Fibroblast of skin of back (primary cell): Measurements from ENCODE around the gene SLC22A17.

ENCODE experiments used
- DNase-seq: peaks from one replicate; pipeline ENCODE4 v3.0.0-alpha.2; 2013

SLC22A17 gene

DNA sequence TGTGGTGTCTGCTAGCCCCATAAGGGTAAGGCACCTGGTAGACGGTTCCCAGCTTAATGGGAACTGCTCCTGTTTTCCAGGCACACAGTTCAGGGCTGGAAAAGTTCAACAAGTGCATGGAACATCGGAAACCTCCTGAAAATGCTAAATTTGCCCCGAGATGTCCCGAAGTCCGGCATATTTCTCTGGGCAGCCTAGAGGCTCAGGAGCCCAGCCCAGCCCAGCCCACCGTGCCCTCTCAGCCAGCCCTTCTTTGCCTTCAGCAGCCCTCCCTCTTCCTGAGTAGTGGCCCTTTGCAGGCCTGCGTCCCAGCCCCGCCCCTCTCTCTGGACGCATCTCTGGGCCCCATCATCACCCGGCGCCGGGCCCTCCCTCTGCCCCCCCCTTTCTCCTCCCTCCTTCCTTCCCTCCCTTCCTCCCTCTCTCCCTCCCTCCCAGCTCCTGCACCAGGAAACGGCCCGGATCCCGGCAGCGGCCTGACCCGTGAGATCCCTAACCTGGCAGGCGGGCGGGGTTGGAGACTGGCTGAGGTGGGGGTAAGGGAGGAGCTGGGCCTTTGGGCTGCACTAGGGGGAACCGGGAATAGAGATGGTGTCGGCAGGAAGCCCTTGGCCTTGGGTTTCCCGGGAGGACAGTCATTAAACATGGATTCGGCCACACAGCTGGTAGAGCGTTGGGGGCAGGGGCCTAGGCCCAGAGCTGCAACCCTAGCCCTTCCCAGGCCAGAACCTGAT, 46.1 kb downstream of the SLC22A17 start, which contains the start of gene BCL2L2:
BCL2L2 (plus strand) TSS at position 422 of the 734 bp plus-strand sequence. CDS start 935 bp downstream, outside the sequence.
- DNase-seq, result peak; percentile 92

DNA sequence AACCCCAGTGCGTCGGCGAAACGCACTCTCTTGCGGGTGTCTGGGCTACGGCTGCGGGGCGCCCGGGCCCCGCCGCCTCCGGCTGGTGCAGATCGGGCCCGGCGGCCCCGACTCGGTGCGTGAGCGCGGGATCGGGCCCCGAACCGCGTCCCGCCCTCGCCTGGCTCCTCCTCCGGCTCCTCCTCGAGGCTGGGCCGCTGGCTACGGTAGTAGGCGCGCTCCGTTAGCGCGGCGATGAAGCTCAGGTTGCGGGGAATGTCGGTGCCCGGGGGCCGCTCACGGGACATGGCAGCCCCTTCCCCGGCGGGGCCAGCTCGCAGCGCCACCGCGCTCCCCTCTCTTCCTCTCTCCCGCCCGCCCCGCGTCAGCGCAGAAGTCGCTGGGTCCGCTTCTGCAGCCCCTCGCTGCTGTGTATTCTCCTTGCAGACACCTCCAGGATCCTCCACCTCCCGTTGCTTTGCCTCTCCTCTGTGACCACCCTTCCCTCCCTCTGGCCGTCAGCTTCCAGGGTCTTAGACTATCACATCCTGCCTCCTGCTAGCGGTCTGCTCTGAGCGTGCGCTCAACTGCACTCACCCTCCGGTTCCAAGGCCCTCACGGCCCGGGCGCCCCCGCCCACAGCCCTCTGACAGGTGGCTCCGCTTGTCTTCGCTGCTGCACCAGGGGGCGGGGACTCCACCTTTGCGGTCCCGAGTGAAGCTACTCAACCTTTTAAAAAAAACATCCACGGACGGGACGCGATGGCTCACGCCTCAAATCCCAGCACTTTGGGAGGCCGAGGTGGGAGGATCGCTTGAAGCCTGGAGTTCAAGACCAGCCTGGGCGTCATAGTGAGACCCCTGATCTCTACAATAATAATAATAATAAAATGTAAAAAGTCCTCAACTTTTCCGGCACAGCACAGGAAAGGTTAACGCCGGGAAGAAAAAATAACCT, 50.1 kb downstream of the SLC22A17 start, which contains the start of gene PPP1R3E:
PPP1R3E (minus strand) TSS at position 570 of the 936 bp plus-strand sequence; CDS start at position 287, 283 bp downstream.
- DNase-seq, result peak; percentile 57

DNA sequence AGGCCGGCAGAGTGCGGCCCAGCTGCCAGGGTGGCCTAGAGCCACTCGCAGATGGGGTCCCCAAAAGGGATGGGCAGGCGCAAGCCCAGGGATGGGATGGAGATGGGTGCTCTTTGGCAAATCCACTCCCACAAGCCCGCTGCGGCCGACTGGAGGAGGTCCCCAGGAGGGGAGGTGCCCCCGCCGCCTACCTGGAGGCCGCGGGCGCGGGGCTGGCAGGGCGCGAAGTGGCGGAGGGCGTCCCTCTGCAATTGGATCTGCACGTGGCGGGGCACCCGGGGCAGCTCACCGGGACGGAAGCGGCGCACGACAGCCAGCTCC, 50.8 kb downstream of the SLC22A17 start:
- DNase-seq, result no peak

DNA sequence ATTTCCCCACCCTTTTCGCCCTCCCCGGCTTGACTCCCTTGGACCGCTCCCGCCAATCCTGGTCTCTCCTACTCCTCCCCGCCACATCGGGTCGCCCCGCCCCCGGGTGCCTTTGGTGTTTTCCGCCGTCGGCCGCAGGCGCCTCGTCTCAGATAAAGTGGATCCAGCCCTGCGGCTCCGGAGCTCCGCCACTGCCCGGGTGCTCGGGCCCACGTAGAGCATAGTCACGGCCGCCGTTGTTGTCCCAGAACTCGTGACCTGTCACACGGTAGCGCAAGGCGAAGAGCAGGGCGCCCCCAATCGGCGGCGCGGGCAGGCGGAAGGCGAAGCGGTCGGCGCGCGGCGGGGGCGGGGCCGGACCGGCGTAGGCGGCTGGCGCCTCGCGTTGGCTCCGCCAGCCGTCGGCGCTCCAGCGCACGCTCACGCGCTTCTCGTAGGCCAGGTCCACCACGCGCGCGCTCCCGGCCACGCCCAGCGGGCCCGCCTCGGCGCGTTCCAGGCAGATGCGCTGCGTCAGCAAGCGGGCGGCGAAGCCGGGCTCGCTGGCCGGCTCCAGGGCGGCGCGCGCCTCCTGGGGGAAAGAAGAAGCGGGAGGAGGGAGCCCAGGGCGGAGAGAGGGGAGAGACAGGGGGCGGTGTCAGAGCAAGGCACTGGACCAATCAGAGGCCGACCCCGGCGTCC, 51.3 kb downstream of the SLC22A17 start:
- DNase-seq, result peak; percentile 98

DNA sequence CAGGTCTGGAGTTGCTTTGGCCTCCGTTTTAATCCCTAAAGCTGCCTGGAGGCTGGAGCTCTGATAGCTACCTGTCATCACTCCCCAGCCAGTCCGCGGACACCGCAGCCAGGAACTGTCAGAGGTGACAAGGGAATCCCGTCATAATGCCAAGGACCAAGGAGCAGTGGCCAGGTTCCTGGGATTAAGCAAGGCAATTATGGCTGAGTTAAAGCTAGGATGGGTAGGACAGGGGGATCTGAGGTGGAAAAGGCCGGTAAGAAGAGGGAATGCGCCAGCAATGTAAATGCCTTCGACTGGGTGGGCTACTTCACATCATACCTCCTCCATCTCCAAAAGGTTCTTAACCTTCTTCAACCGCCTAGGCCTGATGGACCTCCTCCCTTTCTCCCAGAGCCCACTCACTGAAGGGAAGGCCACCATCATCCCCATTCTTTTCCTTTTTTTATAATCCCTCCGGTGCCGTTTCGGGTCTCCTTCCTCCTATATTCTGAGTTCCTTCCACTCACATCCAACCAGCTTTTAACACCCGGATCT, 51.9 kb downstream of the SLC22A17 start:
- peak; percentile 22 for DNase-seq

DNA sequence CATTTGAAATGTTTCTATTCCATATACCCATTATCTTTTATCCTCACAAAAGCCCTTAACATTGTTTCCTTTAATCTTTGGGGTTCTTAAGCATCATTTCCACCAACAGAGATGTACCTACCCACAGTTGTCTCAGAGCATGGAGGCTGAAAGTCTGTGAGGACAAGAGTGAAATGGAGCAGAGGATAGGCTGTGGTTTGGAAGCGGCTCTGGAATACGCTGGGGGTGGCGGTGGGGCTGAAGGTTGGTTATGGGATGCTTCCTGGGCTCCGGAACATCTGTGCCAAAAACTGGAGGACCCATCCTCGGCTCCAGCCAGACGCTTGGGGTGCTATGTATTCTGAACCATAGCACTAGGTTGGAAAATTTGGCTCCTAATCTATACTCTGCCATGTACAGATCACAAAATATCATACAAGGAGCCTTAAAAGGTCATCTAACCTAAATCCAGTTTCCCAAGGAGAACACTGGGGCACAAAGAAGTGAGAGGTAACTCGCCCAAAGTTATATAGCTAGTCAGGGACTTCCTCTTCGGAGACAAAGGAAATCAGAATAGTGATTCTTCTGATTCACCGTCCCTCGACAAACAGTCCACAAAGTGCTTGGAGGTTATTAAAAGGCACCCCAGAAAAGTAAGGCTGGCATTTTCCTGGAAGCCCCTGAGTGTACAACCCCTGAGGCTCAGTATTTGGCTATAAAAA, 52.6 kb downstream of the SLC22A17 start:
- DNase-seq, result no peak

DNA sequence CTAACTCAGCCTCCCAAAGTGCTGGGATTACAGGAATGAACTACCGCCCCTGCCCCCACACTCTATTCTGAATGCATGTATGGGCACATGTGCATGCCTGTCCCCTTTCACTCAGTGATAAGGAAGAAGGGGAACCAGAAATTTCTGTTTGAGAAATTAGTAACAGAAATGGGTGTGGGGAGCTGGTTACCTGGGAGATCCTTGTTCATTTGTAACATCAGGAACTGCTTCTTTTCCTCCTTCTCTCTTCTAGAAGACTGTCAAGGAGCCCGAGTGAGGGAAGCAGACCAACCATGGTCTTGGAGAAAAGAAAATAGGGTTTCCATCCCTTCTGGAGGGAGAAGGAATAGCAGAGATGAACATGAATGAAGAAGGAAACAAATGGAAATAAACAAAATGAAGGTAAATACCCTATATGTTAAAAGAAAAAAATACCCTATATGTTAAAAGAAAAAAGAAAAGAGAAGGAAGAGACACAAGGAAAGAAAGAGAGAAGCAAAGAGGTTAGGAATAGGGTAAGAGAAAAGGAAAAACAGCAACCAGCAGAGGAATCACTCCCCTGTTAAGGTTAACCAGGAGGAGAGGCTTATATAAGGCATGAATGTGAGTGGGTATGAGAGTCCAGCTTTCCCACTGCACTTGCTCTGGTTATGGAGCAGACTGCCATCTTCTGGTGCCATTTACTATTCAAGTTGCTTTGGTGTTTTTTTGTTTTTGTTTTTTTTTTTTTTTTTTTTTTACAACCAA, 53.3 kb downstream of the SLC22A17 start:
- peak; percentile 48 for DNase-seq

DNA sequence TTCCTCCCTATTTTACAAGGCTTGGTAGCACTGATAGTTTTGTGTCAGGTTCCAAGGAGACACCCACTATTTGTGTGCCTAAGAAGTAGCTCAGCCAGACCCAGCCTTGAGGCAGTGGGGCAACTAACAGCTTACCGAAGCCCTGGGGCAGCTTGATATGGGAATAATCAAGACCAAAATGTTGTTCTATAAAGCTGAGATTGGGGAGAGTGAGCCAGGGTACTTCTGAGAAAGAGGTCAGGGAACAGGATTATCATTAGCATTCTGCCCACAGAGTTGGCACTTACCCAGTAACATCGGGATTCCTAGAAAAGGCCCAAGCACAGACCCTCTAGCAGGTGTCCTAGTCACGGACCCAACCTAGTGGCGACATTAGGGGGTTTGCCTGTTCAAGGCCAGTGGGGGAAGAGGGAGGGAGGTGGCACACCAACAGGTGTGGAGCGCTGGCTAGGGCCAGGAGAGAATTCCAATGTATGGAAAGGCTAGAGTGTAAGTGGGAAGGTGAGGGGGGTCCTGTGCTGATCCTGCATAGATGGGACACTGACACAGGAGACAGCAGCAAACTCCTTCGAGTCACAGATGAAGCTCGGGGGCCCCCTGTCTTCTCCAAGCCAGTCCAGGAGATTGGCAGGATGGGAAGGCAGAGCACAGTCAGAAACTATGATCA, 54.9 kb downstream of the SLC22A17 start:
- no peak for DNase-seq

DNA sequence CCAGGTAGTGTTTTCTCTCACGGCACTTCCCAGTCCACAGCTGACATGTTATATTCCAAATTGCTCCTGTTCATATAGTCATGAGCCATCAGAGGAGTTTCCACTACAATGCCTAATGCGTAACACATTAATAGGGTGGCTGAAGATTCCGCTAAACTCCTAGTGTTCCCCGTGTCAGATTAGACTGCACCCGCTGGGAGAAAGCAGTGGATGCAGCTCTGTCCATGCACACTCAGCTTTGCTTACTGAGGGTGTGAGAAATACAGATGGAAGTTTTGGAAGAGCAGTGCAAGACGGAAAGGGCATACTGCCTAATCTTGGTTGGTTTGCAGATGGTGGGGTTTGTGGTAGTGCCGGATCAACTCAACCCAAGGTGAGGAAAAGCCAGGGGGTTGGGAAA, 55.6 kb downstream of the SLC22A17 start:
- no peak for DNase-seq
